ENCODE data around the gene RFPL3. TPM values are rescaled to one million over a fixed set of nuclear protein-coding genes. Genes with fewer than 3 reads are reported as not detected.

The RFPL3 gene
- total and polyA plus RNA-seq, 10 of the 15 experiments (the other 5 are each of a cell fraction or from before 2014, with no cell fraction given) = not detected

- POLR2A ChIA-PET = no interaction called here
- H3K36me3 ChIP-seq (ENCODE audit: control insufficient read depth in 2 of 2, insufficient read depth in 2 of 2, low read length in 1 of 2) = no peaks in the 10 kb centered on the region
- ATAC-seq (no peak), DNase-seq (ENCODE audit: low read depth, low spot score) (no peak), FAIRE-seq (no peak)
- in situ Hi-C loops (cut with MboI) = no loop called here
- SMC1A ChIA-PET (ENCODE audit: uncharacterized antibody, unreplicated experiment) = interaction anchor here (1.1 kb wide), 1 partner anchor 138 kb away, joined by 3 read pairs; no protein-coding TSS in a partner anchor
- no peaks in the 10 kb centered on the region for H4K20me1 ChIP-seq (ENCODE audit: control insufficient read depth, insufficient read depth)
- CTCF ChIA-PET = interaction anchor here (1.1 kb wide), 2 partner anchors 133 to 138 kb away, joined by 3 read pairs; no protein-coding TSS in a partner anchor
- TF ChIP-seq BACH1 (IDR thresholded peaks at IDR 0.05; ENCODE audit: borderline replicate concordance) (no peak), KLF5 (IDR thresholded peaks at IDR 0.05; ENCODE audit: partially characterized antibody) (no peak), PKNOX1 (IDR thresholded peaks at IDR 0.05) (no peak), SUZ12 (IDR thresholded peaks at IDR 0.05; ENCODE audit: unreplicated experiment) (no peak), SMARCA5 (IDR thresholded peaks at IDR 0.05) (no peak), FOXK2 (IDR thresholded peaks at IDR 0.05) (no peak), SRF (IDR thresholded peaks at IDR 0.05; ENCODE audit: low read depth in 2 of 2, low read length in 2 of 2) (no peak), MTA3 (IDR thresholded peaks at IDR 0.05; ENCODE audit: borderline replicate concordance, low read length) (no peak), IRF4 (IDR thresholded peaks at IDR 0.05; ENCODE audit: low read depth, low read length) (no peak), FOS (IDR thresholded peaks at IDR 0.05; ENCODE audit: borderline replicate concordance, extremely low read depth, insufficient read length) (no peak), TBL1XR1 (IDR thresholded peaks at IDR 0.05; ENCODE audit: low read depth, low read length) (no peak)
- no peaks in the 10 kb centered on the region for H3K9me3 ChIP-seq (replicated peaks; ENCODE audit: control insufficient read depth, insufficient read depth, low read length)
- H3K9ac ChIP-seq (ENCODE audit: control insufficient read depth, insufficient read depth, low read length) = no peak overlapping the region
- RAD21 ChIA-PET (ENCODE audit: unreplicated experiment) = no interaction called here
- no peak overlapping the region for H3K4me3 ChIP-seq
- whole genome bisulfite sequencing (ENCODE audit: insufficient coverage, insufficient replicate concordance, low lambda C conversion rate, missing lambda C conversion rate) = 32% methylated on average over 9 of the region's 10 CpGs
- intact Hi-C loops (cut with micrococcal nuclease; ENCODE audit: unreplicated experiment) = no loop called here
- H3K4me1 ChIP-seq (ENCODE audit: control insufficient read depth, insufficient read depth, low read length) = no peaks in the 10 kb centered on the region
- H3K27ac ChIP-seq (ENCODE audit: control insufficient read depth, insufficient read depth) = no peak overlapping the region
- H2AFZ ChIP-seq (ENCODE audit: control insufficient read depth, low read depth, low read length) = no peak overlapping the region
- no TSS peak for BruUV-seq (replicated peaks)
- no peaks in the 10 kb centered on the region for H3K79me2 ChIP-seq (ENCODE audit: control insufficient read depth, insufficient read depth, low read length)
- H3K4me2 ChIP-seq (ENCODE audit: control insufficient read depth, insufficient read depth) = no peak overlapping the region
- no peaks in the 10 kb centered on the region; a peak in 1 of 4 replicates for H3K27me3 ChIP-seq (replicated peaks in 1 of 2; ENCODE audit: control insufficient read depth in 2 of 2, insufficient read depth in 2 of 2, low read length in 1 of 2)
Measured at GRCh38 chr22:32335471-32335870, 22.2 kb upstream of the RFPL3 start.

Data from GM12878 (cell line).